K562 (cell line): ENCODE data around the gene TMCC2. TPM values are rescaled to one million over a fixed set of nuclear protein-coding genes. Genes with fewer than 3 reads are reported as not detected.

Source experiments
- ATAC-seq: fragments of 200-7000 bp; cut with Tn5 transposase; 3 replicates; pipeline ENCODE4 v1.9.1; 2020; ENCODE audit warnings: moderate library complexity
- BruUV-seq: library from RNA; stranded (reverse); fragments of 400-500 nt; replicated peaks from 2 replicates; lab custom pipeline; 2021; lab: Mats Ljungman, UMichigan
- CTCF ChIA-PET: fragments of 300-600 bp; formaldehyde crosslinking; extraction: SDS; loops from one replicate; lab custom pipeline; 2021; ENCODE audit warnings: low intra/inter-chr PET ratio; lab: Yijun Ruan, JAX
- POLR2A ChIA-PET: fragments of 300-600, 350-650 bp; sonication (Branson Sonifier 250); formaldehyde crosslinking; extraction: SDS; loops from one replicate; lab custom pipeline; 2021; ENCODE audit warnings: antibody characterized with exemption, inconsistent platforms; lab: Yijun Ruan, JAX
- DNase-seq, 4 experiments: peaks; one replicate each; pipeline versions ENCODE4 v3.0.0 to v3.0.0-alpha.2; 2011 to 2018; ENCODE audit warnings: low spot score in 3 of 4, mixed read lengths in 3 of 4; ENCODE audit errors: extremely low read depth in 1 of 4
- FAIRE-seq: peaks from 2 replicates; lab custom pipeline; 2011; peaks lifted over from hg19 to GRCh38; lab: Jason Lieb, UNC
- H2AFZ ChIP-seq: 2 replicates; pipeline ENCODE4 v1.6.0; 2011; ENCODE audit warnings: low read depth, low read length, control low read depth, inconsistent platforms
- H3K27ac ChIP-seq: fragments of 200-600 bp; 3 replicates; pipeline ENCODE4 v1.8.0; 2011; ENCODE audit warnings: low read depth, mild to moderate bottlenecking, control low read depth, inconsistent platforms, low read length, moderate library complexity, mixed read lengths; ENCODE audit errors: extremely low read depth
- H3K27me3 ChIP-seq, 2 experiments: fragments of 300-600 bp in 1 of 2; 2 replicates in 1 of 2; 3 replicates in 1 of 2; pipeline versions ENCODE4 v1.6.0 to v1.8.0; 2011; ENCODE audit warnings: inconsistent platforms in 2 of 2, low read length in 2 of 2, mild to moderate bottlenecking in 1 of 2, mixed read lengths in 1 of 2, moderate library complexity in 1 of 2; ENCODE audit not compliant: control insufficient read depth in 2 of 2, insufficient read depth in 2 of 2
- H3K36me3 ChIP-seq: fragments of 300-600 bp; 3 replicates; pipeline ENCODE4 v1.8.0; 2011; ENCODE audit warnings: mild to moderate bottlenecking, low read length, inconsistent platforms; ENCODE audit not compliant: control insufficient read depth, insufficient read depth
- H3K4me1 ChIP-seq, 2 experiments: fragments of 200-600 bp in 1 of 2; replicated peaks in 1 of 2; 2 replicates in 1 of 2; 3 replicates in 1 of 2; pipeline versions ENCODE4 v1.5.1 to v1.8.0; 2011; ENCODE audit warnings: inconsistent platforms in 2 of 2, low read length in 2 of 2, mild to moderate bottlenecking in 1 of 2, mixed read lengths in 1 of 2, moderate library complexity in 1 of 2; ENCODE audit not compliant: control insufficient read depth in 2 of 2, insufficient read depth in 2 of 2
- H3K4me2 ChIP-seq: 2 replicates; pipeline ENCODE4 v1.6.1; 2011; ENCODE audit warnings: low read length, control low read depth, inconsistent platforms, mixed read lengths; ENCODE audit not compliant: insufficient read depth
- H3K4me3 ChIP-seq: fragments of 200-600 bp; sonication (generic), shearing (Covaris generic); 2 replicates; pipeline ENCODE4 v1.5.1; 2016; ENCODE audit warnings: control low read depth, inconsistent platforms
- H3K79me2 ChIP-seq: fragments of 200-600 bp; 3 replicates; pipeline ENCODE4 v1.8.0; 2011; ENCODE audit warnings: low read length, inconsistent platforms; ENCODE audit not compliant: control insufficient read depth, insufficient read depth
- H3K9ac ChIP-seq, 2 experiments: 2 replicates each; pipeline versions ENCODE4 v1.6.0 to v1.6.1; 2011; ENCODE audit warnings: low read depth in 2 of 2, low read length in 2 of 2, control low read depth in 1 of 2, inconsistent platforms in 1 of 2, mild to moderate bottlenecking in 1 of 2, mixed read lengths in 1 of 2; ENCODE audit not compliant: insufficient read depth in 1 of 2
- H3K9me1 ChIP-seq: one replicate; pipeline ENCODE4 v1.6.0; 2011; ENCODE audit warnings: inconsistent platforms, mild to moderate bottlenecking, low read length, moderate library complexity; ENCODE audit not compliant: control insufficient read depth, insufficient read depth
- H3K9me3 ChIP-seq: replicated peaks from 2 replicates; pipeline ENCODE4 v1.5.1; 2011; ENCODE audit warnings: low read depth, low read length, inconsistent platforms; ENCODE audit not compliant: control insufficient read depth, insufficient read depth
- H4K20me1 ChIP-seq: replicated peaks from 2 replicates; pipeline ENCODE4 v1.6.1; 2011; ENCODE audit warnings: low read length, inconsistent platforms, mixed read lengths; ENCODE audit not compliant: control insufficient read depth, insufficient read depth
- ARNT ChIP-seq, 2 experiments: fragments of 450-650 bp; IDR thresholded peaks; 2 replicates each; pipeline ENCODE4 v1.6.1; 2016; ENCODE audit warnings: mild to moderate bottlenecking in 1 of 2
- BACH1 ChIP-seq: fragments of 200-800 bp; sonication (Bioruptor generic); IDR thresholded peaks from 2 replicates; pipeline ENCODE4 v1.6.1; 2016; ENCODE audit warnings: missing genetic modification characterization, missing compliant biosample characterization
- BCL6 ChIP-seq: fragments of 250-450 bp; sonication (Bioruptor Pico); IDR thresholded peaks from 2 replicates; pipeline ENCODE4 v1.4.0; 2020
- CTBP1 ChIP-seq: fragments of 450-650 bp; IDR thresholded peaks from 2 replicates; pipeline ENCODE4 v1.6.1; 2016; ENCODE audit warnings: borderline replicate concordance
- ETS2 ChIP-seq: IDR thresholded peaks from 2 replicates; pipeline ENCODE4 v1.6.1; 2016; ENCODE audit warnings: borderline replicate concordance, missing genetic modification characterization, mild to moderate bottlenecking, moderate library complexity, missing compliant biosample characterization; ENCODE audit not compliant: poor library complexity, severe bottlenecking
- HDAC8 ChIP-seq: fragments of 450-650 bp; IDR thresholded peaks from 2 replicates; pipeline ENCODE4 v1.6.1; 2016; ENCODE audit warnings: mild to moderate bottlenecking, missing genetic modification characterization, moderate library complexity, missing compliant biosample characterization
- HOMEZ ChIP-seq: fragments of 250-450 bp; sonication (Bioruptor Pico); IDR thresholded peaks from 2 replicates; pipeline ENCODE4 v1.4.0; 2020; ENCODE audit warnings: mild to moderate bottlenecking, moderate library complexity
- KAT8 ChIP-seq: fragments of 450-650 bp; IDR thresholded peaks from 2 replicates; pipeline ENCODE4 v1.6.1; 2016; ENCODE audit warnings: low read depth, mild to moderate bottlenecking
- MLLT1 ChIP-seq, 2 experiments: fragments of 450-650 bp; IDR thresholded peaks; 2 replicates each; pipeline ENCODE4 v1.6.1; 2016
- MYC ChIP-seq, 2 experiments: fragments of 250-450 bp in 1 of 2; sonication (Bioruptor Pico) in 1 of 2; IDR thresholded peaks; 2 replicates each; pipeline versions ENCODE4 v1.5.1 to v1.6.1; 2012 to 2021; ENCODE audit warnings: low read depth in 2 of 2, borderline replicate concordance in 1 of 2, improper control_type of control experiment in 1 of 2, low read length in 1 of 2, mild to moderate bottlenecking in 1 of 2, moderate library complexity in 1 of 2
- RBFOX2 ChIP-seq: fragments of 200-400 bp; formaldehyde crosslinking; IDR thresholded peaks from 2 replicates; pipeline ENCODE4 v1.6.1; 2017; ENCODE audit warnings: low read depth, mild to moderate bottlenecking, low read length, moderate library complexity
- SMARCB1 ChIP-seq: IDR thresholded peaks from 2 replicates; pipeline ENCODE4 v1.6.1; 2011; ENCODE audit warnings: improper control_type of control experiment, low read depth; ENCODE audit not compliant: insufficient read length
- SNRNP70 ChIP-seq: fragments of 200-400 bp; formaldehyde crosslinking; optimal IDR thresholded peaks from 2 replicates; pipeline ENCODE3; 2017; ENCODE audit warnings: low read depth, low read length
- TRIM28 ChIP-seq: fragments of 450-650 bp; IDR thresholded peaks from 2 replicates; pipeline ENCODE4 v1.6.1; 2017
- U2AF1 ChIP-seq: fragments of 200-400 bp; formaldehyde crosslinking; optimal IDR thresholded peaks from 2 replicates; pipeline ENCODE3; 2017; ENCODE audit warnings: mild to moderate bottlenecking, low read depth, low read length, moderate library complexity
- ZBED1 ChIP-seq: IDR thresholded peaks from 2 replicates; pipeline ENCODE4 v1.6.1; 2014
- ZKSCAN3 ChIP-seq: fragments of 250-450 bp; sonication (Bioruptor Pico); IDR thresholded peaks from 2 replicates; pipeline ENCODE4 v1.4.0; 2020
- ZNF146 ChIP-seq: IDR thresholded peaks from one replicate; pipeline ENCODE4 v1.6.1; 2018; ENCODE audit warnings: missing compliant biosample characterization; ENCODE audit not compliant: unreplicated experiment
- ZNF717 ChIP-seq: fragments of 250-450 bp; sonication (Bioruptor Pico); IDR thresholded peaks from 2 replicates; pipeline ENCODE4 v1.5.0; 2021
- ZNF766 ChIP-seq: fragments of 200-800 bp; sonication (Bioruptor generic); conservative IDR thresholded peaks from 2 replicates; pipeline ENCODE4 v1.6.1; 2016; ENCODE audit warnings: missing genetic modification characterization, missing compliant biosample characterization
- WGBS: fragments of 100-300 bp; shearing (Covaris generic); methylation state at CpG from one replicate; pipeline ENCODE4 v1.1.6; 2016; ENCODE audit warnings: low coverage, mixed read lengths; ENCODE audit not compliant: insufficient coverage; ENCODE audit errors: missing lambda C conversion rate; 5-methylcytosine and 5-hydroxymethylcytosine counted together
- in situ Hi-C: fragments of 300-500 bp; cut with MboI; formaldehyde crosslinking; loops from 4 replicates; pipeline ENCODE4 v1.15.0; 2018; ENCODE audit warnings: inconsistent platforms, mixed read lengths
- intact Hi-C: fragments of 100-400 bp; cut with micrococcal nuclease; formaldehyde crosslinking; loops from 2 replicates; pipeline ENCODE4 v1.14.2; 2022
- polyA plus RNA-seq, 8 experiments: library from polyadenylated mRNA; depleted of rRNA in 4 of 8; stranded (reverse) in 5 of 8; unstranded in 3 of 8; fragments of >200 nt; fragmentation: Nextera tagmentation in 2 of 8; fragmentation: Illumina TruSeq in 1 of 8; extraction: Ambion mirVana in 2 of 8; extraction: Trizol in 1 of 8; gene quantifications; 2 replicates each; pipeline versions ENCODE4 v1.2.1 to v1.2.3, GENCODE V29; 2011 to 2014; ENCODE audit warnings: inconsistent platforms in 1 of 8, missing spikeins in 1 of 8
- total RNA-seq, 7 experiments: library from RNA; depleted of rRNA in 6 of 7; stranded (reverse); fragments of >200 nt in 6 of 7; fragmentation: Illumina TruSeq in 2 of 7; extraction: Trizol in 2 of 7; gene quantifications; 2 replicates each; pipeline versions ENCODE4 v1.2.1 to v1.2.3, GENCODE V29; 2011 to 2021; ENCODE audit warnings: low replicate concordance in 1 of 7
- TF ChIP-seq, protein P1 (sequence below): fragments of 250-450 bp; sonication (Bioruptor Pico); IDR thresholded peaks from 2 replicates; pipeline ENCODE4 v1.5.1; 2021; ENCODE audit warnings: mild to moderate bottlenecking

TMCC2 gene
- total and polyA plus RNA-seq, 9 of the 15 experiments (the other 6 are each of a cell fraction or from before 2014, with no cell fraction given), result 0.06 to 1.8 (median 0.98) TPM

DNA sequence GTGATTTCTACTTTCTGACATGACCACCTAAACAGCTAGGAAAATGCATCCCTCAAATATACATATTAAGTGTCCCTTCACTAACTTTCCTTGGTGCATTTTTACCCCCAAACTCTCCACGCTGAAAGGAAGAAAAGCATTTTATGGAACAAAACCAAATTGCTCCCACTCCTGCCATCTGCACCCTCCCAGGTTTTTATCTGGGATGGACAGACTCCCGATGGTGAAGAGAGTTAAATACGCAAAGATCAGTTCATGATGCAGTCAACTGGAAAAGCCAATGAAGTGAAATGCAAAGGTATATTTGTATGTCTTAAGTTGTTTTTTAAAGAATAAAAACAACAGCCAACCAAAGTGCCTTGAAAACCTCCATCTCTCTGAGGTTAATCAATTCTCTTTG is 18.9 kb upstream of the TMCC2 start:
- Histone ChIP-seq H3K36me3 (no peaks in the 10 kb centered on the region), H3K4me1 (peaks cover 16 to 37% of the 10 kb centered on the region in 2 experiments), H3K9me1 (no peaks in the 10 kb centered on the region), H4K20me1 (no peaks in the 10 kb centered on the region; the same call in 1 of the 2 replicates), H3K9ac (peak overlapping the region in 1 of 2 experiments; percentile 9; a peak in 1 of 4 replicates), H3K79me2 (peaks cover 50% of the 10 kb centered on the region), H2AFZ (peak overlapping the region; percentile 22; the same call in 1 of the 2 replicates), H3K4me3 (no peak overlapping the region), H3K4me2 (peak overlapping the region; percentile 62), H3K9me3 (no peaks in the 10 kb centered on the region), H3K27me3 (no peaks in the 10 kb centered on the region), H3K27ac (peak overlapping the region; percentile 5; the same call in 1 of the 3 replicates)
- BruUV-seq, result no TSS peak
- in situ Hi-C loops (no loop called here), intact Hi-C loops (no loop called here)
- POLR2A ChIA-PET, result interaction anchor here (0.6 to 2.2 kb wide), 6 partner anchors 9 to 87 kb away, joined by 3 to 14 read pairs (median 4); partner anchors contain the start of gene RBBP5
- CTCF ChIA-PET, result no interaction called here
- peak; percentile 44 for FAIRE-seq
- WGBS, result 0% methylated on average over 3 of the region's 3 CpGs
- peak in 2 of 4 experiments; percentile 55 to 66 for DNase-seq
- no peak for ATAC-seq
- TF ChIP-seq ZNF717 (no peak), TRIM28 (no peak), U2AF1 (no peak), ZBED1 (no peak), ZNF766 (no peak), RBFOX2 (no peak), ZNF146 (CRISPR knock-in tag) (no peak), MYC (IDR thresholded peaks at IDR 0.05; ENCODE audit: low read depth, low read length) (peak; percentile 41; the same call in 1 of the 2 replicates), MYC (CRISPR knock-in tag; IDR thresholded peaks at IDR 0.05; ENCODE audit: borderline replicate concordance, low read depth) (no peak), HDAC8 (tag) (no peak), BCL6 (CRISPR knock-in tag) (no peak), HOMEZ (CRISPR knock-in tag) (no peak), BACH1 (tag) (no peak), SNRNP70 (no peak), SMARCB1 (no peak), CTBP1 (no peak), ZKSCAN3 (CRISPR knock-in tag) (no peak), ARNT (IDR thresholded peaks at IDR 0.05) (no peak), KAT8 (no peak), ETS2 (tag) (no peak), MLLT1 (IDR thresholded peaks at IDR 0.05) (no peak)
- TF ChIP-seq, protein P1, sequence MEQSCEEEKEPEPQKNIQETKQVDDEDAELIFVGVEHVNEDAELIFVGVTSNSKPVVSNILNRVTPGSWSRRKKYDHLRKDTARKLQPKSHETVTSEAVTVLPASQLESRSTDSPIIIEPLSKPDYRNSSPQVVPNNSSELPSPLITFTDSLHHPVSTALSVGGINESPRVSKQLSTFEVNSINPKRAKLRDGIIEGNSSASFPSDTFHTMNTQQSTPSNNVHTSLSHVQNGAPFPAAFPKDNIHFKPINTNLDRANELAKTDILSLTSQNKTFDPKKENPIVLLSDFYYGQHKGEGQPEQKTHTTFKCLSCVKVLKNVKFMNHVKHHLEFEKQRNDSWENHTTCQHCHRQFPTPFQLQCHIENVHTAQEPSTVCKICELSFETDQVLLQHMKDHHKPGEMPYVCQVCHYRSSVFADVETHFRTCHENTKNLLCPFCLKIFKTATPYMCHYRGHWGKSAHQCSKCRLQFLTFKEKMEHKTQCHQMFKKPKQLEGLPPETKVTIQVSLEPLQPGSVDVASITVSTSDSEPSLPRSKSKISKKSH (CRISPR knock-in tag), result no peak
